Activated B cell treated with CpG ODN at 0.5 μM for 24 hours (primary cell): ENCODE data around the gene ATP8B4. TPM values are rescaled to one million over a fixed set of nuclear protein-coding genes. Genes with fewer than 3 reads are reported as not detected.

Source experiments
- ATAC-seq: fragments of 200-7000 bp; cut with Tn5 transposase; one replicate; pipeline ENCODE4 v1.10.0; 2021; ENCODE audit warnings: low read depth, mild to moderate bottlenecking, moderate library complexity
- CTCF ChIA-PET: fragments of 350-600 bp; sonication (Branson Sonifier 250); formaldehyde crosslinking; loops from one replicate; lab custom pipeline; 2021; ENCODE audit warnings: antibody characterized with exemption; lab: Charles Lee
- POLR2A ChIA-PET: fragments of 350-600 bp; sonication (Branson Sonifier 250); formaldehyde crosslinking; loops from one replicate; lab custom pipeline; 2021; ENCODE audit warnings: antibody characterized with exemption; lab: Charles Lee
- DNase-seq: peaks from one replicate; pipeline ENCODE4 v3.0.0; 2022
- H3K27ac Mint-ChIP-seq: one replicate; pipeline ENCODE4 v1.8.0; 2020; ENCODE audit warnings: mixed read lengths
- H3K27me3 Mint-ChIP-seq: one replicate; pipeline ENCODE4 v1.8.0; 2021; ENCODE audit warnings: mixed read lengths
- H3K36me3 Mint-ChIP-seq: one replicate; pipeline ENCODE4 v1.8.0; 2021; ENCODE audit warnings: low read depth, mixed read lengths
- H3K4me1 Mint-ChIP-seq: one replicate; pipeline ENCODE4 v1.8.0; 2021; ENCODE audit warnings: mixed read lengths
- H3K4me3 Mint-ChIP-seq: one replicate; pipeline ENCODE4 v1.8.0; 2020; ENCODE audit warnings: mild to moderate bottlenecking, mixed read lengths
- H3K9me3 Mint-ChIP-seq: one replicate; pipeline ENCODE4 v1.8.0; 2020; ENCODE audit warnings: mixed read lengths
- CTCF ChIP-seq: fragments of 200-600 bp; IDR thresholded peaks from one replicate; pipeline ENCODE4 v1.8.0; 2022; ENCODE audit warnings: antibody characterized with exemption, mild to moderate bottlenecking
- intact Hi-C: fragments of 100-400 bp; cut with micrococcal nuclease; formaldehyde crosslinking; loops from one replicate; pipeline ENCODE4 v1.15.1; 2024
- total RNA-seq: library from RNA; stranded (reverse); gene quantifications from 2 replicates; pipeline ENCODE4 v1.2.3, GENCODE V29; 2022

Gene ATP8B4
- total RNA-seq, 1 donor from 2014 or later: 0.86 TPM

DNA sequence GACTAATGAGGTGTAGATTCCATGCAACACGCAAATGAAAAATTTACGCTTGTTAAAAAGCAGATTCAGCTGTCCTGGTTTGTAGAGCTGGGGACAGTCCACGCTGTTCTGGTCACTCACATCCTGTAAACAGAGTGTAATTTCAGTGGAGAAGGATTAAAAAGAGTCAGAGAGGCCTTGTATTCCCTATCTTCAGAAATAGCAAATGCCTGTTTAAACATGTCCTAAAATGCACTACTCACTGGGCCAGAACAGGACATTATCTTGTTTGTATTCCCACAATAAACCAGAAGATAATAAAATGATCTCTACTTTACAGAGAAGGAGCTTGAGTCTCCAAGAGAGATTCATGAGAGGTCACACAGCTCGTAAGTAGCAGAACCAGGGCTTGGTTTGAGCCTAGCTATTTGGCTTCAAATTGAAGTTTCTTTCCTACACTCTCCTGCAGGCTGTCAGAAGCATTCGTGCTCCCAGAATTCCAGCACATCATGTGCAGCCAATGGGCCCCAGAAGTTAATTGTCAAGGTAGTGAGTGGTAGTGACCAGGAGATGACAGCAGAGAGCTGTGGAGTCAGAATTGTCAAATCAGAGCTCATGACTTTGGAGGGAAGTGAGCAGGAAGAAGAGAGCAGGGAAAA is 242.5 kb downstream of the ATP8B4 start:
- CTCF ChIA-PET: interaction anchor here (1.0 kb wide), 1 partner anchor 439 kb away, joined by 3 read pairs; no protein-coding TSS in a partner anchor
- Mint-ChIP-seq H3K4me3 (no peak overlapping the region), H3K4me1 (no peaks in the 10 kb centered on the region), H3K27ac (no peak overlapping the region), H3K9me3 (no peaks in the 10 kb centered on the region), H3K27me3 (no peaks in the 10 kb centered on the region), H3K36me3 (no peaks in the 10 kb centered on the region)
- POLR2A ChIA-PET: no interaction called here
- TF ChIP-seq CTCF: no peak
- DNase-seq: no peak
- ATAC-seq: no peak
- intact Hi-C loops: loop anchor here (10.0 kb wide), 1 partner anchor 642 kb away; no protein-coding TSS in a partner anchor

- Mint-ChIP-seq H3K27ac (no peak overlapping the region), H3K4me3 (no peak overlapping the region), H3K9me3 (no peaks in the 10 kb centered on the region), H3K36me3 (no peaks in the 10 kb centered on the region), H3K4me1 (no peaks in the 10 kb centered on the region), H3K27me3 (no peaks in the 10 kb centered on the region)
- TF ChIP-seq CTCF: no peak
- DNase-seq (no peak), ATAC-seq (no peak)
- ChIA-PET CTCF (no interaction called here), POLR2A (no interaction called here)
- intact Hi-C loops: loop anchor here (10.0 kb wide), 1 partner anchor 641 kb away; no protein-coding TSS in a partner anchor
These were observed 243.6 kb downstream of the ATP8B4 start for GRCh38 chr15:49875392-49875791.

GRCh38 chr15:49870472-49870871 is 248.6 kb downstream of the ATP8B4 start:
- intact Hi-C loops: loop anchor here (10.0 kb wide), 1 partner anchor 636 kb away; no protein-coding TSS in a partner anchor
- ATAC-seq (no peak), DNase-seq (no peak)
- Mint-ChIP-seq H3K27ac (no peak overlapping the region), H3K4me1 (no peaks in the 10 kb centered on the region), H3K9me3 (no peaks in the 10 kb centered on the region), H3K27me3 (peaks cover 3% of the 10 kb centered on the region), H3K4me3 (no peak overlapping the region), H3K36me3 (no peaks in the 10 kb centered on the region)
- no peak for TF ChIP-seq CTCF
- ChIA-PET CTCF (no interaction called here), POLR2A (no interaction called here)

GRCh38 chr15:49868348-49868747 is 250.7 kb downstream of the ATP8B4 start:
- TF ChIP-seq CTCF: no peak
- Mint-ChIP-seq H3K9me3 (no peaks in the 10 kb centered on the region), H3K36me3 (no peaks in the 10 kb centered on the region), H3K27me3 (peaks cover 3% of the 10 kb centered on the region), H3K4me1 (no peaks in the 10 kb centered on the region), H3K27ac (no peak overlapping the region), H3K4me3 (no peak overlapping the region)
- intact Hi-C loops: no loop called here
- DNase-seq (no peak), ATAC-seq (no peak)
- ChIA-PET CTCF (no interaction called here), POLR2A (no interaction called here)

GRCh38 chr15:49865925-49866757 is 252.9 kb downstream of the ATP8B4 start:
- Mint-ChIP-seq H3K27ac (no peak overlapping the region), H3K36me3 (no peaks in the 10 kb centered on the region), H3K9me3 (no peaks in the 10 kb centered on the region), H3K4me3 (no peak overlapping the region), H3K4me1 (no peaks in the 10 kb centered on the region), H3K27me3 (peaks cover 3% of the 10 kb centered on the region)
- POLR2A ChIA-PET: no interaction called here
- intact Hi-C loops: no loop called here
- no peak for ATAC-seq
- no peak for TF ChIP-seq CTCF
- no peak for DNase-seq
- CTCF ChIA-PET: no interaction called here
